Natural killer cell treated with Interleukin-12 subunit alpha and Interleukin-12 subunit beta and Interleukin-15 and Interleukin-18, amount 100 ng/mL, for 72 hours (primary cell): ENCODE data around the gene RCBTB2. TPM values are rescaled to one million over a fixed set of nuclear protein-coding genes. Genes with fewer than 3 reads are reported as not detected.
A peak's percentile ranks its signal among the peaks of the same experiment; 100 is the strongest.

Experiments used
- ATAC-seq, 2 donors: fragments of 150-1000 bp; cut with Tn5 transposase in 1 of 2; sonication (Bioruptor Pico), chemical (Tn5 transposase) in 1 of 2; 2 replicates each; pipeline ENCODE4 v1.10.0; 2021
- DNase-seq: peaks from one replicate; pipeline ENCODE4 v3.0.0; 2022; ENCODE audit warnings: low spot score
- H3K27ac Mint-ChIP-seq, 2 donors: 1 replicate in 1 of 2; 2 replicates in 1 of 2; pipeline ENCODE4 v1.8.0; 2022; ENCODE audit warnings: mixed read lengths in 2 of 2, mild to moderate bottlenecking in 1 of 2, moderate library complexity in 1 of 2
- H3K27me3 Mint-ChIP-seq, 2 donors: 1 replicate in 1 of 2; 2 replicates in 1 of 2; pipeline ENCODE4 v1.8.0; 2022; ENCODE audit warnings: mixed read lengths in 2 of 2
- H3K36me3 Mint-ChIP-seq: one replicate; pipeline ENCODE4 v1.8.0; 2022; ENCODE audit warnings: mixed read lengths
- H3K4me1 Mint-ChIP-seq, 2 donors: 1 replicate in 1 of 2; 2 replicates in 1 of 2; pipeline ENCODE4 v1.8.0; 2022; ENCODE audit warnings: low read depth in 2 of 2, mixed read lengths in 2 of 2, mild to moderate bottlenecking in 1 of 2
- H3K4me3 Mint-ChIP-seq: one replicate; pipeline ENCODE4 v1.8.0; 2022; ENCODE audit warnings: mixed read lengths
- H3K9me3 Mint-ChIP-seq: 2 replicates; pipeline ENCODE4 v1.8.0; 2022; ENCODE audit warnings: mixed read lengths
- total RNA-seq, 2 donors: library from RNA; stranded (reverse); gene quantifications; one replicate each; pipeline ENCODE4 v1.2.3, GENCODE V29; 2022

RCBTB2 gene
- total RNA-seq, 2 donors from 2014 or later, result 29.8 to 31.2 TPM

GRCh38 chr13:48491423-48492095 lies 41.3 kb downstream of the RCBTB2 start:
- no peak overlapping the region for H3K4me3 Mint-ChIP-seq

GRCh38 chr13:48490241-48490640 lies 42.6 kb downstream of the RCBTB2 start:
- Mint-ChIP-seq H3K36me3 (peaks cover 23% of the 10 kb centered on the region), H3K4me3 (no peak overlapping the region), H3K27ac (no peak overlapping the region), H3K27me3 (no peaks in the 10 kb centered on the region), H3K4me1 (peaks cover 32 to 36% of the 10 kb centered on the region in 2 donors), H3K9me3 (no peaks in the 10 kb centered on the region)
- ATAC-seq, result no peak
- no peak for DNase-seq

More at GRCh38 chr13:48491423-48492095, 41.3 kb downstream of the RCBTB2 start:
- peaks cover 34 to 39% of the 10 kb centered on the region in 2 donors for H3K4me1 Mint-ChIP-seq
- ATAC-seq (peak; percentile 8 to 59), DNase-seq (no peak)
- no peaks in the 10 kb centered on the region for H3K9me3 Mint-ChIP-seq
- no peak overlapping the region for H3K27ac Mint-ChIP-seq
- peaks cover 17% of the 10 kb centered on the region for H3K36me3 Mint-ChIP-seq
- H3K27me3 Mint-ChIP-seq, result no peaks in the 10 kb centered on the region

- Mint-ChIP-seq H3K4me1 (peaks cover 32 to 36% of the 10 kb centered on the region in 2 donors), H3K9me3 (no peaks in the 10 kb centered on the region), H3K27ac (no peak overlapping the region), H3K27me3 (no peaks in the 10 kb centered on the region), H3K36me3 (peaks cover 23% of the 10 kb centered on the region), H3K4me3 (no peak overlapping the region)
- ATAC-seq, result no peak
- no peak for DNase-seq
Observed at GRCh38 chr13:48489666-48490065, 43.2 kb downstream of the RCBTB2 start.

GRCh38 chr13:48488995-48489394 lies 43.9 kb downstream of the RCBTB2 start:
- Mint-ChIP-seq H3K36me3 (peaks cover 23% of the 10 kb centered on the region), H3K27me3 (no peaks in the 10 kb centered on the region), H3K4me3 (no peak overlapping the region), H3K4me1 (peaks cover 32 to 36% of the 10 kb centered on the region in 2 donors), H3K9me3 (no peaks in the 10 kb centered on the region), H3K27ac (no peak overlapping the region)
- no peak for ATAC-seq
- no peak for DNase-seq

- H3K27ac Mint-ChIP-seq, result no peak overlapping the region
- H3K9me3 Mint-ChIP-seq, result no peaks in the 10 kb centered on the region
- H3K36me3 Mint-ChIP-seq, result peaks cover 24% of the 10 kb centered on the region
- no peaks in the 10 kb centered on the region for H3K27me3 Mint-ChIP-seq
- H3K4me3 Mint-ChIP-seq, result peak overlapping the region; percentile 56
- ATAC-seq (no peak), DNase-seq (no peak)
- peaks cover 32 to 36% of the 10 kb centered on the region in 2 donors for H3K4me1 Mint-ChIP-seq
Observed at GRCh38 chr13:48487968-48488367, 44.9 kb downstream of the RCBTB2 start.

- peak overlapping the region; percentile 23 to 74 for H3K27ac Mint-ChIP-seq
- peaks cover 32 to 38% of the 10 kb centered on the region in 2 donors for H3K4me1 Mint-ChIP-seq
- ATAC-seq, result no peak
Observed at GRCh38 chr13:48486836-48487235, 46.0 kb downstream of the RCBTB2 start.

GRCh38 chr13:48486362-48486761 lies 46.5 kb downstream of the RCBTB2 start:
- Mint-ChIP-seq H3K9me3 (no peaks in the 10 kb centered on the region), H3K27me3 (no peaks in the 10 kb centered on the region), H3K27ac (peak overlapping the region; percentile 23 to 74), H3K4me1 (peaks cover 32 to 36% of the 10 kb centered on the region in 2 donors), H3K4me3 (no peak overlapping the region), H3K36me3 (peaks cover 34% of the 10 kb centered on the region)
- DNase-seq (no peak), ATAC-seq (peak in 1 of 2 donors; percentile 42)

More at GRCh38 chr13:48486836-48487235, 46.0 kb downstream of the RCBTB2 start:
- H3K27me3 Mint-ChIP-seq, result no peaks in the 10 kb centered on the region
- H3K4me3 Mint-ChIP-seq, result peak overlapping the region; percentile 46
- peaks cover 34% of the 10 kb centered on the region for H3K36me3 Mint-ChIP-seq
- no peaks in the 10 kb centered on the region for H3K9me3 Mint-ChIP-seq
- no peak for DNase-seq

GRCh38 chr13:48485432-48485831 lies 47.4 kb downstream of the RCBTB2 start:
- DNase-seq (no peak), ATAC-seq (no peak)
- no peaks in the 10 kb centered on the region for H3K27me3 Mint-ChIP-seq
- no peaks in the 10 kb centered on the region for H3K9me3 Mint-ChIP-seq
- peak overlapping the region in 1 of 2 donors; percentile 33 for H3K27ac Mint-ChIP-seq
- peaks cover 34% of the 10 kb centered on the region for H3K36me3 Mint-ChIP-seq
- no peak overlapping the region for H3K4me3 Mint-ChIP-seq
- peaks cover 31 to 32% of the 10 kb centered on the region in 2 donors for H3K4me1 Mint-ChIP-seq

- peaks cover 19 to 20% of the 10 kb centered on the region in 2 donors for H3K4me1 Mint-ChIP-seq
- H3K27me3 Mint-ChIP-seq, result no peaks in the 10 kb centered on the region
- no peaks in the 10 kb centered on the region for H3K9me3 Mint-ChIP-seq
- peaks cover 30% of the 10 kb centered on the region for H3K36me3 Mint-ChIP-seq
- H3K27ac Mint-ChIP-seq, result no peak overlapping the region
- ATAC-seq (no peak), DNase-seq (no peak)
- H3K4me3 Mint-ChIP-seq, result no peak overlapping the region
Observed at GRCh38 chr13:48483575-48483974, 49.3 kb downstream of the RCBTB2 start.

GRCh38 chr13:48478391-48478790 lies 54.5 kb downstream of the RCBTB2 start:
- Mint-ChIP-seq H3K27me3 (no peaks in the 10 kb centered on the region), H3K27ac (no peak overlapping the region)
- no peak for ATAC-seq

GRCh38 chr13:48477191-48477855 lies 55.6 kb downstream of the RCBTB2 start:
- no peaks in the 10 kb centered on the region for H3K9me3 Mint-ChIP-seq
- no peak for ATAC-seq
- no peak for DNase-seq
- no peak overlapping the region for H3K4me3 Mint-ChIP-seq
- no peak overlapping the region for H3K27ac Mint-ChIP-seq
- no peaks in the 10 kb centered on the region for H3K27me3 Mint-ChIP-seq
- H3K36me3 Mint-ChIP-seq, result peaks cover 21% of the 10 kb centered on the region
- peaks cover 4 to 10% of the 10 kb centered on the region in 2 donors for H3K4me1 Mint-ChIP-seq

More at GRCh38 chr13:48478391-48478790, 54.5 kb downstream of the RCBTB2 start:
- DNase-seq, result no peak
- Mint-ChIP-seq H3K4me1 (peaks cover 5 to 10% of the 10 kb centered on the region in 2 donors), H3K9me3 (no peaks in the 10 kb centered on the region), H3K4me3 (no peak overlapping the region), H3K36me3 (peaks cover 29% of the 10 kb centered on the region)

GRCh38 chr13:48476686-48477085 lies 56.2 kb downstream of the RCBTB2 start:
- Mint-ChIP-seq H3K36me3 (peaks cover 18% of the 10 kb centered on the region), H3K4me3 (no peak overlapping the region), H3K27ac (no peak overlapping the region)

GRCh38 chr13:48476215-48476614 lies 56.7 kb downstream of the RCBTB2 start:
- Mint-ChIP-seq H3K36me3 (peaks cover 18% of the 10 kb centered on the region), H3K9me3 (no peaks in the 10 kb centered on the region), H3K27me3 (no peaks in the 10 kb centered on the region), H3K27ac (no peak overlapping the region), H3K4me1 (peaks cover 3 to 10% of the 10 kb centered on the region in 2 donors), H3K4me3 (no peak overlapping the region)
- no peak for DNase-seq
- ATAC-seq, result no peak

More at GRCh38 chr13:48476686-48477085, 56.2 kb downstream of the RCBTB2 start:
- DNase-seq (no peak), ATAC-seq (no peak)
- H3K4me1 Mint-ChIP-seq, result peaks cover 3 to 10% of the 10 kb centered on the region in 2 donors
- no peaks in the 10 kb centered on the region for H3K9me3 Mint-ChIP-seq
- H3K27me3 Mint-ChIP-seq, result no peaks in the 10 kb centered on the region

- Mint-ChIP-seq H3K4me3 (no peak overlapping the region), H3K27me3 (no peaks in the 10 kb centered on the region), H3K36me3 (peaks cover 18% of the 10 kb centered on the region), H3K9me3 (no peaks in the 10 kb centered on the region), H3K27ac (no peak overlapping the region), H3K4me1 (peaks cover 3 to 10% of the 10 kb centered on the region in 2 donors)
- ATAC-seq, result no peak
- DNase-seq, result no peak
Observed at GRCh38 chr13:48475230-48475629, 57.6 kb downstream of the RCBTB2 start.
